Hippocampal formation (tissue), 2 donors: Measurements from ENCODE around the gene KIAA1217.
A peak's percentile ranks its signal among the peaks of the same experiment; 100 is the strongest.

Experiments used
- DNase-seq, 2 donors: peaks; one replicate each; lab custom pipeline; 2025; lab: John Stamatoyannopoulos, UW

KIAA1217 gene

GRCh38 chr10:24552346-24553016 is 343.5 kb downstream of the KIAA1217 start:
- no peak for DNase-seq

GRCh38 chr10:24553051-24553612 is 344.2 kb downstream of the KIAA1217 start:
- DNase-seq: no peak

GRCh38 chr10:24554036-24554435 is 345.1 kb downstream of the KIAA1217 start:
- DNase-seq: no peak

- DNase-seq: no peak
Observed at GRCh38 chr10:24556126-24556749, 347.3 kb downstream of the KIAA1217 start.

- DNase-seq: peak; percentile 8 to 28
Observed at GRCh38 chr10:24556750-24557742, 348.1 kb downstream of the KIAA1217 start.

- no peak for DNase-seq
Observed at GRCh38 chr10:24561453-24561852, 352.5 kb downstream of the KIAA1217 start.

GRCh38 chr10:24568042-24568441 is 359.1 kb downstream of the KIAA1217 start:
- DNase-seq: no peak

GRCh38 chr10:24569330-24569796 is 360.4 kb downstream of the KIAA1217 start:
- no peak for DNase-seq

- DNase-seq: no peak
Observed at GRCh38 chr10:24569828-24570657, 361.1 kb downstream of the KIAA1217 start.

- no peak for DNase-seq
Observed at GRCh38 chr10:24570658-24571426, 361.9 kb downstream of the KIAA1217 start.

GRCh38 chr10:24571870-24572450 is 363.0 kb downstream of the KIAA1217 start:
- DNase-seq: no peak

GRCh38 chr10:24574161-24574560 is 365.2 kb downstream of the KIAA1217 start:
- no peak for DNase-seq

- no peak for DNase-seq
Observed at GRCh38 chr10:24574578-24575155, 365.7 kb downstream of the KIAA1217 start.

- no peak for DNase-seq
Observed at GRCh38 chr10:24575481-24576002, 366.6 kb downstream of the KIAA1217 start.

GRCh38 chr10:24579448-24579847 is 370.5 kb downstream of the KIAA1217 start:
- DNase-seq: no peak

- no peak for DNase-seq
Observed at GRCh38 chr10:24579906-24580305, 371.0 kb downstream of the KIAA1217 start.

- peak in 1 of 2 donors; percentile 40 for DNase-seq
Observed at GRCh38 chr10:24589265-24589664, 380.3 kb downstream of the KIAA1217 start.

- DNase-seq: no peak
Observed at GRCh38 chr10:24590697-24591457, 381.9 kb downstream of the KIAA1217 start.
